Keratinocyte (primary cell): ENCODE data around the gene TPCN2. TPM values are rescaled to one million over a fixed set of nuclear protein-coding genes. Genes with fewer than 3 reads are reported as not detected.

Source experiments
- DNase-seq: peaks from one replicate; pipeline ENCODE4 v3.0.0-alpha.2; 2011; ENCODE audit warnings: low read depth, missing footprints, low spot score
- FAIRE-seq: peaks from 2 replicates; lab custom pipeline; 2011; peaks lifted over from hg19 to GRCh38; lab: Jason Lieb, UNC
- H2AFZ ChIP-seq: 2 replicates; pipeline ENCODE4 v1.6.0; 2012; ENCODE audit warnings: low read length, control low read depth, inconsistent platforms; ENCODE audit not compliant: control insufficient read depth
- H3K27ac ChIP-seq: 2 replicates; pipeline ENCODE4 v1.5.1; 2011; ENCODE audit warnings: low read length; ENCODE audit not compliant: control insufficient read depth, insufficient read depth
- H3K27me3 ChIP-seq: 3 replicates; pipeline ENCODE4 v1.6.0; 2011; ENCODE audit warnings: low read length; ENCODE audit not compliant: control insufficient read depth, insufficient read depth; ENCODE audit errors: extremely low read depth
- H3K36me3 ChIP-seq, 2 experiments: 2 replicates in 1 of 2; 3 replicates in 1 of 2; pipeline ENCODE4 v1.5.1; 2011; ENCODE audit warnings: low read length in 2 of 2, mild to moderate bottlenecking in 1 of 2; ENCODE audit not compliant: control insufficient read depth in 2 of 2, insufficient read depth in 2 of 2; ENCODE audit errors: extremely low read depth in 1 of 2
- H3K4me1 ChIP-seq: 3 replicates; pipeline ENCODE4 v1.5.1; 2011; ENCODE audit warnings: low read length; ENCODE audit not compliant: control insufficient read depth, insufficient read depth; ENCODE audit errors: extremely low read depth
- H3K4me2 ChIP-seq: 3 replicates; pipeline ENCODE4 v1.6.0; 2011; ENCODE audit warnings: low read depth, low read length; ENCODE audit not compliant: control insufficient read depth, insufficient read depth; ENCODE audit errors: extremely low read depth
- H3K4me3 ChIP-seq, 3 experiments: fragments of 200-600 bp in 1 of 3; sonication (generic) in 1 of 3; 2 replicates in 2 of 3; 3 replicates in 1 of 3; pipeline ENCODE4 v1.5.1; 2011 to 2016; ENCODE audit warnings: low read length in 3 of 3, mild to moderate bottlenecking in 3 of 3, control low read depth in 2 of 3, inconsistent platforms in 1 of 3, low read depth in 1 of 3, mixed read lengths in 1 of 3, mixed run types in 1 of 3, moderate library complexity in 1 of 3; ENCODE audit not compliant: control insufficient read depth in 2 of 3, insufficient read depth in 2 of 3; ENCODE audit errors: extremely low read depth in 1 of 3
- H3K79me2 ChIP-seq: 2 replicates; pipeline ENCODE4 v1.6.0; 2012; ENCODE audit warnings: low read length; ENCODE audit not compliant: control insufficient read depth, insufficient read depth
- H3K9ac ChIP-seq: 3 replicates; pipeline ENCODE4 v1.6.0; 2011; ENCODE audit warnings: low read length; ENCODE audit not compliant: control insufficient read depth, insufficient read depth; ENCODE audit errors: extremely low read depth
- H3K9me1 ChIP-seq: 3 replicates; pipeline ENCODE4 v1.6.0; 2011; ENCODE audit warnings: low read length; ENCODE audit not compliant: control insufficient read depth, insufficient read depth; ENCODE audit errors: extremely low read depth
- H3K9me3 ChIP-seq: 2 replicates; pipeline ENCODE4 v1.5.1; 2012; ENCODE audit warnings: low read depth, low read length; ENCODE audit not compliant: control insufficient read depth
- H4K20me1 ChIP-seq: 3 replicates; pipeline ENCODE4 v1.6.0; 2011; ENCODE audit warnings: low read length; ENCODE audit not compliant: control insufficient read depth, insufficient read depth; ENCODE audit errors: extremely low read depth
- CTCF ChIP-seq, 3 experiments: IDR thresholded peaks in 1 of 3; conservative IDR thresholded peaks in 1 of 3; optimal IDR thresholded peaks in 1 of 3; 2 replicates in 2 of 3; 3 replicates in 1 of 3; pipeline versions ENCODE3 to v1.5.1; 2011; ENCODE audit warnings: low read length in 3 of 3, mild to moderate bottlenecking in 3 of 3, moderate library complexity in 2 of 3, control low read depth in 1 of 3, inconsistent platforms in 1 of 3; ENCODE audit not compliant: insufficient read depth in 2 of 3; ENCODE audit errors: extremely low read depth in 1 of 3
- EZH2 ChIP-seq: IDR thresholded peaks from one replicate; pipeline ENCODE4 v1.6.1; 2012; ENCODE audit warnings: inconsistent platforms, mild to moderate bottlenecking, low read length, moderate library complexity
- dilution Hi-C: fragments of 300-500 bp; cut with MboI; formaldehyde crosslinking; loops from one replicate; pipeline ENCODE4 v1.7.0; 2020; ENCODE audit warnings: low sequenced_read_pairs; ENCODE audit not compliant: extremely low pct_ligation_motif_present
- polyA plus RNA-seq, 5 experiments: library from polyadenylated mRNA; depleted of rRNA in 3 of 5; stranded (reverse) in 3 of 5; stranded (forward) in 1 of 5; unstranded in 1 of 5; fragments of >200 nt; gene quantifications; 1 replicate in 1 of 5; 2 replicates in 3 of 5; 3 replicates in 1 of 5; pipeline versions ENCODE4 v1.2.1 to v1.2.3, GENCODE V29; 2011 to 2012; ENCODE audit warnings: missing spikeins in 2 of 5, low read depth in 1 of 5, low replicate concordance in 1 of 5

Gene TPCN2
- polyA plus RNA-seq, 1 donor (not counting 4 experiments of a cell fraction or from before 2014, with no cell fraction given): 7.7 TPM

DNA sequence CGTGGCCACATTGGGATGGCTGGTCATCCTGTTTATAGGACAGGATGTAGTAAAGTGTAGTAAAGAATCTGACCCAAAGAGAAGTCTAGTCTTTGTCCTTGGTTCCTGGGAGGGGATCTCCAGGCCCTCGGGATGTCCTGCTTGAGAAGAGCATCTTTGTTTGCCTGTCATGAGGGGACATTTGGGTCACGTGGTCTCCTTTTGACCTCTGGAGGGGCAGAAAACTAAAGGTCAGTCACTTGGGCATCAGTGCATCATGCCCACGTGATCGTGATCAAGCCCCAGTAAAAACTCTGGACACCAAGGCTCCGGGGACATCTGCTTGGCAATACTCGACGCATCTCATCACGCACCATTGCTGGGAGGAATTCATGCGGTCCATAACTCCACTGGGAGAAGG is 116.1 kb downstream of the TPCN2 start:
- Histone ChIP-seq H3K36me3 (no peaks in the 10 kb centered on the region), H3K4me2 (no peak overlapping the region), H3K27ac (no peak overlapping the region), H3K79me2 (no peaks in the 10 kb centered on the region), H2AFZ (no peak overlapping the region), H3K9me1 (no peaks in the 10 kb centered on the region), H3K27me3 (peaks cover 22% of the 10 kb centered on the region), H3K9me3 (no peaks in the 10 kb centered on the region), H3K4me1 (peaks cover 11% of the 10 kb centered on the region), H3K4me3 (no peak overlapping the region), H3K9ac (no peak overlapping the region), H4K20me1 (no peaks in the 10 kb centered on the region)
- dilution Hi-C loops: no loop called here
- DNase-seq (no peak), FAIRE-seq (no peak)
- TF ChIP-seq CTCF (optimal IDR thresholded peaks at IDR 0.05 in 1 of 3, IDR thresholded peaks at IDR 0.05 in 1 of 3, conservative IDR thresholded peaks at IDR 0.05 in 1 of 3; ENCODE audit: extremely low read depth in 1 of 3, insufficient read depth in 2 of 3, low read length in 3 of 3) (no peak), EZH2 (no peak)

DNA sequence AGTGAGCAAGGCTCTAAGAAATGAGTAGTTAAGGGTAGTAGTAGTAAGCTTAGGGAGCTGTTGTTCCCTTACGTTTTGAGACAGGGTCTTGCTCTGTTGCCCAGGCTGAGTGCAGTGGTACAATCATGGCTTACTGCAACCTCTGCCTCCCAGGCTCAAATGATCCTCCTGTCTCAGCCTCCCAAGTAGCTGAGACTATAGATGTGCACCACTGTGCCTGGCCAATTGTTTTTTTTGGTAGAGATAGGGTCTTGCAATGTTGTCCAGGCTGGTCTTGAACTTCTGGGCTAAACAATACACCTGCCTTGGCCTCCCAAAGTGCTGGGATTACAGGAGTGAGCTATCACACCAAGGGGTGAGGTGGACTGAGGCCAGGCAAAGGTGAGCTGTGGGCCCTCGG is 117.0 kb downstream of the TPCN2 start:
- H3K9me1 ChIP-seq: no peaks in the 10 kb centered on the region
- no peak overlapping the region for H3K27ac ChIP-seq
- H3K27me3 ChIP-seq: peaks cover 22% of the 10 kb centered on the region
- no peak overlapping the region for H3K4me3 ChIP-seq
- no peaks in the 10 kb centered on the region for H3K79me2 ChIP-seq
- FAIRE-seq (no peak), DNase-seq (no peak)
- H3K36me3 ChIP-seq: no peaks in the 10 kb centered on the region
- no peaks in the 10 kb centered on the region for H3K9me3 ChIP-seq
- peaks cover 11% of the 10 kb centered on the region for H3K4me1 ChIP-seq
- no peak overlapping the region for H3K9ac ChIP-seq
- H2AFZ ChIP-seq: no peak overlapping the region
- no peak overlapping the region for H3K4me2 ChIP-seq
- H4K20me1 ChIP-seq: no peaks in the 10 kb centered on the region
- dilution Hi-C loops: no loop called here
- TF ChIP-seq EZH2: no peak
- no peak for TF ChIP-seq CTCF (optimal IDR thresholded peaks at IDR 0.05 in 1 of 3, IDR thresholded peaks at IDR 0.05 in 1 of 3, conservative IDR thresholded peaks at IDR 0.05 in 1 of 3; ENCODE audit: extremely low read depth in 1 of 3, insufficient read depth in 2 of 3, low read length in 3 of 3)
